GM10266 (cell line): ENCODE data around the gene CTAG2.

Experiments
- DNase-seq: peaks from one replicate; pipeline ENCODE4 v3.0.0; 2012; ENCODE audit errors: extremely low spot score
- TF ChIP-seq, protein P1 (sequence below): IDR thresholded peaks from 2 replicates; pipeline ENCODE4 v1.5.1; 2012; ENCODE audit warnings: mild to moderate bottlenecking, low read depth; ENCODE audit not compliant: control insufficient read depth, insufficient read depth; ENCODE audit errors: missing control alignments

Gene CTAG2

DNA sequence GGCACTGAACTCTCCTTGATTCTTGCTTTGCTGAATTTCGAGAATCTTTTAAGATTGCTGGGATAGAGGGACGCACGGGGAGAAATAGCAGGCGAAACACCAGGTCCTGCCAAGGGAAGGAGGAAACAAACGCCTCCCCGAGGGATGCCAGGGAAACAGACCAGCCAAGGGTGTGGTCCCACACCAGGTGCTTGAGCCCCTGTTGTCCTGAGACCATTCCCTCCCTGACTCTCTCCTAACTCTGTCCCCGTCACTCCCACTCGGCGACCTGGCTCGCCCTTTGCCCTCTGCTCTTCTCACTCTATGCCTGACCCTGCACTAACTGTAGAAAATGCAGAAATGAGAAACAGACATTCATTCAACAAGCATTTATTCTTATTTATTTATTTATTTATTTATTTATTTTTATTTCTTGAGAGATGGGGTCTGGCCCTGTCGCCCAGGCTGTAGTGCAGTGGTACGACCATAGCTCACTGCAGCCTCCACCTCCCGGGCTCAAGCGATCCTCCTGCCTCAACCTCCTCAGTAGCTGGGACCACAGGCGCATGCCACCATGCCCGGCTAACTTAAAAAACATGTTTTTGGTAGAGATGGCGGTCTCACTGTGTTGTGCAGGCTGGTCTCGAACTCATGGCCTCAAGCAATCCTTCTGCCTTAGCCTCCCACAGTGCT lies 50.5 kb downstream of the CTAG2 start:
- TF ChIP-seq, protein P1, sequence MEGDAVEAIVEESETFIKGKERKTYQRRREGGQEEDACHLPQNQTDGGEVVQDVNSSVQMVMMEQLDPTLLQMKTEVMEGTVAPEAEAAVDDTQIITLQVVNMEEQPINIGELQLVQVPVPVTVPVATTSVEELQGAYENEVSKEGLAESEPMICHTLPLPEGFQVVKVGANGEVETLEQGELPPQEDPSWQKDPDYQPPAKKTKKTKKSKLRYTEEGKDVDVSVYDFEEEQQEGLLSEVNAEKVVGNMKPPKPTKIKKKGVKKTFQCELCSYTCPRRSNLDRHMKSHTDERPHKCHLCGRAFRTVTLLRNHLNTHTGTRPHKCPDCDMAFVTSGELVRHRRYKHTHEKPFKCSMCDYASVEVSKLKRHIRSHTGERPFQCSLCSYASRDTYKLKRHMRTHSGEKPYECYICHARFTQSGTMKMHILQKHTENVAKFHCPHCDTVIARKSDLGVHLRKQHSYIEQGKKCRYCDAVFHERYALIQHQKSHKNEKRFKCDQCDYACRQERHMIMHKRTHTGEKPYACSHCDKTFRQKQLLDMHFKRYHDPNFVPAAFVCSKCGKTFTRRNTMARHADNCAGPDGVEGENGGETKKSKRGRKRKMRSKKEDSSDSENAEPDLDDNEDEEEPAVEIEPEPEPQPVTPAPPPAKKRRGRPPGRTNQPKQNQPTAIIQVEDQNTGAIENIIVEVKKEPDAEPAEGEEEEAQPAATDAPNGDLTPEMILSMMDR, result no peak
- DNase-seq, result no peak

DNA sequence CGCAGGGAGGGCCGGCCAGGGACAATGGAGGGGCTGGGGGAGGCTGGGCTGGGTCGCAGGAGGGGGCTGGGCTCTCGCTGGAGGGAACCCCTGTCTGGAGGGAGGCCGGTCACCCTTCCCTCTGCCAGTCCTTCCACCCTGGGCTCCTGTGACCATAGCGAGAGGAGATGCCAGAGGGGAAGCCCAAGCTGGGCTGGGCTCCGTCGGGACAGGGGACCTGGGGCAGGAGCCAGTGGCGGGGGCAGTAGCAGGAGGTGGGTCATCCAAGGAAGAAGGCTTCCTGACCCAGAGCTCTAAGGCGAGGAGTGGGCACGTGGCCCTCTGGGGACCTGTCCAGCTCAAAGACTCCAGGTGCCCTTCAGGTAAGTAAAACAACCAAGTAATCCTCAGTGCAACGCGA lies 51.2 kb downstream of the CTAG2 start:
- TF ChIP-seq, protein P1, result no peak
- no peak for DNase-seq
